SH-SY5Y (cell line): ENCODE results near the gene LIMK2.
A peak's percentile ranks its signal among the peaks of the same experiment; 100 is the strongest.

Source experiments
- GATA2 ChIP-seq: IDR thresholded peaks from 2 replicates; pipeline ENCODE4 v1.6.1; 2011; ENCODE audit warnings: mild to moderate bottlenecking, low read depth, low read length
- GATA3 ChIP-seq: IDR thresholded peaks from 2 replicates; pipeline ENCODE4 v1.6.1; 2011; ENCODE audit warnings: low read depth, mild to moderate bottlenecking, low read length, moderate library complexity

LIMK2 gene

DNA sequence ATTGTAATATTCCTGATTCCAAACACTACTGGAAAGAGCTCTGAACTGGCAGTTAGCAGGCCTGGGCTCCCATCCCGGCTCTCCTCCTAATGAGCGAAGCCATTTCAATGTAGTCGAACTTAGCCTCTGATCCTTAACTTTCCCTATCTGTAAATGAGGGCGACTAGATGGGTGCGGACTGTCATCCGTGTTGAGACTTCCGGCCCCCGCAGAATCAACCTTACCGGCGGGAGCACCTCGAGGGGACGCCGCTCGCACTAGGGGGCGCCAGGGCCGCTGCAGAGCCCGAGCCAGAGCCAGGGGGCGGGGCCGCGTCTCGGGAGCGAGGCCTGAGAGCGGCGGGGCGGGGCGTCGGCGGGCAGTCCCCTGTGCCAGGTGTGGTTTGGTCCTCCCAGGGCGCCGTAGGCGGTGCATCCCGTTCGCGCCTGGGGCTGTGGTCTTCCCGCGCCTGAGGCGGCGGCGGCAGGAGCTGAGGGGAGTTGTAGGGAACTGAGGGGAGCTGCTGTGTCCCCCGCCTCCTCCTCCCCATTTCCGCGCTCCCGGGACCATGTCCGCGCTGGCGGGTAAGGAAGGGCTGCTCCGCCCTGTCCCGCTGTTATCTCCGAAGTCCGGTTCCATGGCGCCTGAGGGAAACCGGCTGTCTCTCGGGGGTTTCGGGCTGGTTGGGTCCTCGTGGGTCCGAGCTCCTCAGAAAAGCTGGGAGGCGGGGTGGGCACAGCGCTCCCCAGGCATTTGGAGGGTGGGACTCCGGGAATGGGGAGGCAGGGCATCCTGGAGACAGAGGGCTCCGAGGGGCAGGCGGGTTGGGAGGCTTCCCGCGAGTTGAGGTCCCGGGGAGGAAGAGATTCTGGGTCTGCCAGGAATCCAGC, at the start of gene LIMK2:
LIMK2 (plus strand) TSS at position 437 of the 869 bp plus-strand sequence; CDS start at position 548, 111 bp downstream.
- no peak for TF ChIP-seq GATA3
- peak; percentile 28; the same call in 1 of the 2 replicates for TF ChIP-seq GATA2

DNA sequence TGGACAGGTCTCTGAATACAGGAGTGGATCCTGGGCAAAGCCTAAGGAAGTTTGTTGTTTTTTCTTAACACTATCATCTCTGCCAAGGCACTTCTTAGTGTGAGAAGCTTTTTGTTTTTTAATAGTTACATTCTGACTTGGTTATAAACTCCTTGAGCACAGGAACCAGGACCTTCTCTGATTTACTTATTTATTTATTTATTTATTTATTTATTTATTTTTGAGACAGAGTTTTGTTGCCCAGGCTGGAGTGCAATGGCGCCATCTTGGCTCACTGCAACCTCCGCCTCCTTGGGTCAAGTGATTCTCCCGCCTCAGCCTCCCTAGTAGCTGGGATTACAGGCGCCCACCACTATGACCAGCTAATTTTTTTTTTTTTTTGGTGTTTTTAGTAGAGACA, 41.1 kb upstream of the LIMK2 start:
- TF ChIP-seq GATA3 (no peak), GATA2 (no peak)

DNA sequence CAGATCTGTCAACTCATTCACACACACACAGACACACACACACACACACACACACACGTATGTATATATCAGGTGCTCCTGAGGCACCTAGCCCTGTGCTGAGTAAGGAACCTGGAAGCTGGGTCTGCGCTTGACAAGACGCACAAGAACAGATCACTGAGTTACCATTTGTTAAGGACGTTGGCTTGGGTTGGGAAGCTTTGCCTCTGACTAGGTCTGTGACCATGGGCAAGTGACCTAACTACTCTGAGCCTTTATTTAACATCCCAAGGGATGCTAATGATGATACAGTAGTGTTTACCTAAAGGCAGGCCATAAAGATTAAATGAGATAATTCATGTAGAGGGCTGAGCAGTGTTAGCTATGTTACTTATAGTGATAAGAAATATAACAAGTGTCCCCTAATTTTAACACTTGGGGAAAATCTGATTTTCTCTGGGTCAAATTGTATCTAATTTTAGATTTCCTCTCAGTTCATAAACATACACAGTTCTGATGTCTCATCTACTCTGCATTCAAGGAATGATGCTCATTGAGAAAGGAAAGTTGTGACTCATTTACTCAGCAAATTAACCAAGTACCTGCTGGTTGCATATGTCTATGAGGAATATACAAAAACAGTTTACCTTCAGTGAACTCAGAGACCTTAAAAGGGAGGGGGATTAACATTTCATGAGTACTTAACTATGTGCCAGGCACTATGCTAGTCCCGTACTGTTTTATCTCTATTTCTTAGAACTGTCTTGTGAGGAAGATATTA, 38.5 kb upstream of the LIMK2 start:
- TF ChIP-seq GATA3, result no peak
- no peak for TF ChIP-seq GATA2

DNA sequence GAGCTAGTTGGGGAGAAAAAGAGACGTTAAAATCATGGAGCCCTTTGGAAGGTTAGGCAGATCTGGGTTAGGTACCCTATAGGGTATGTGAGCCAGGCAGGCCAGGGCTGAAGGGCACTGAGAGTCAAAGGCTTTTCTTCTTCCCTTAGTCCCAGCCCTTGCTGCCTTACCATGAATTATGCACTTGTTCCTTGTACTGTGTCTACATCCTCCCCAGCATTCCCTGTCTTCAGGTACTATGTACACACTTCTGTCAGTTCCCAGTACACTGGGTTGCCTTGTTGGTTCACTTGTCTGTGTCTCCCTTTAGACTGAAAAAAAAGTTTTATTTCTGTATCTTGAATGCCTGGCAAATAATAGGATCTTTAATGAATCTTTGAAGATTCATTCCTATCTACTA, 35.2 kb upstream of the LIMK2 start:
- TF ChIP-seq GATA3 (no peak), GATA2 (no peak)

DNA sequence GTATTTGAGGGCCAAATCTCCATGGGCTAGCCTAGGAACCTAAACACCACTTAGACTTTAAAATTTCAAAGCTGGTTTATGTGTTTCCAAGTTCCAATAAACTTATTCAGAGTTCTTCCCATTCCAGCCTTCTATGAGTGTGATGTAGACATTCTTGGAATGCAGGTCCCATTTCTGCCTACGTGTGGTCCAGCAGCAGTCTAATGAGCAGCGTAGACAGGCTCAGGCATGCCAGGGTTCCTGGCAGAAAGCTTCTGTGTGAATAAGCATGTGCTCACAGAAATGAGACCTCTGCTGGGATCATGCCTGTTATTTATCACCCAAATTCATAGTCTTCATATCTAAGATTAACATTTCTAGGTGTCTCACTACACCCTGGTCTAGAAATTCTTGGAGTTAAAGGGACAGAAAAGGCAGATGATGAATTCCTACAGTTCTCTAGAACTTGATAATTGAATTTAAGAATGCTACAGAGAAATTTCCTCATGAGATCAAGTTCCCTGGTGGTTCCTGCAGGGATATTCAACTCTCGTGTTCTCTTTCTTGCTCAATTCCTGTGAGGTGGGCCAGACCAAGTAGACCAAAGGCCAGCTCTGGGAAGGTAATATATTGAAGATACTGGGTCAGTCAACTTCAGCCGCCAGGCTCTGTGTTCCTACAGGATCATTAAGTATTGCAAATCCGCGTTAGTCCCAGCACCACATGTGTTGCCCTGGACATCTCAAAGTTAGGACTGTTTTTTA, 34.5 kb upstream of the LIMK2 start:
- no peak for TF ChIP-seq GATA2
- TF ChIP-seq GATA3, result no peak

DNA sequence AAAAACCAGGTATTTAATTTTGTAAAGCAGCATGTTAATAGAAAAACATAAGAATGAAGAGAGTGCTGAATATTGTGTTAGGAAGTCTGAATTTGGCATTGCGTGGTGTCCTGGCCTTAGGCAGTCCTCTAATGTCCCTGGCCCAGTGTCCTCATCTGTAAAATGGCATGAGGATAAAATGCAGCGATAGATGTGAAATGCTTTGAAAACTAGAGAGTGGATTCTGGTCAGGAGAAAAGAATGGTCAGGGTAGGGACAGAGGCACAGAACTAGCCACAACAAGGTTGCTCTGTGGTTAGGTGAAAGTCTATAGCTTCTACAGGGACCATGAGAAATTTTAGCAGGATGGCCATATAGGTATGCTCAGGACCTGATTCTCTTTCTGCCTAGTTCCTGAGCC, 33.2 kb upstream of the LIMK2 start:
- no peak for TF ChIP-seq GATA2
- TF ChIP-seq GATA3, result no peak

DNA sequence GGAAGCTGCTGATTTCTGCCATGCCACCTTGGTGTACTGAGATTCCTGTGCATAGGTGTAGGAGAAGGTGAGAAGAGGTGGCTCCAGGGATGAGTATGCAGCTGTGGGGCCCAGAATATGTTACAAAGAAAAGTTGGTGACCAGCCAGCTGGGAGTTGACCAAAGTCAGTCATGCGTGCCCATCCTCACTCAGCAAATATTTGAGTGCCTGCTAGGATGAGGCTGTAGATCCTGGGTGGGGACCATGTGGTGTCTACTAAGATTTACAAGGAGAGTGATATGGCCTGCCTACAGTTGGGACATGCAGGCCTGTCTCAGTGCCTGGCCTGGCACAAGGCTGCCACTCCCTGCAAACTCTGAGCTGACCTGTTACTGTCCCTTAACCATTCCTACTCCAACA, 32.8 kb upstream of the LIMK2 start:
- no peak for TF ChIP-seq GATA2
- TF ChIP-seq GATA3, result no peak

DNA sequence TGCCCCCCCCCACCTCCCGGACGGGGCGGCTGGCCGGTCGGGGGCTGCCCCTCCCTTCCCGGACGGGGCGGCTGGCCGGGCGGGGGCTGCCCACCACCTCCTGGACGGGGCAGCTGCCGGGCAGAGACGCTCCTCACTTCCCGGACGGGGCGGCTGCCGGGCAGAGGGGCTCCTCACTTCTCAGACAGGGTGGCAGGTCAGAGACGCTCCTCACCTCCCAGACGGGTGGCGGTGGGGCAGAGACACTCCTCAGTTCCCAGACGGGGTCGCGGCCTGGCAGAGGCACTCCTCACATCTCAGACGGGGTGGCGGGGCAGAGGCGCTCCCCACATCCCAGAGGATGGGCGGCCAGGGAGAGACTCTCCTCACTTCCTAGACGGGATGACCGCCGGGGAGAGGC, 28.1 kb upstream of the LIMK2 start:
- TF ChIP-seq GATA2 (no peak), GATA3 (no peak)

DNA sequence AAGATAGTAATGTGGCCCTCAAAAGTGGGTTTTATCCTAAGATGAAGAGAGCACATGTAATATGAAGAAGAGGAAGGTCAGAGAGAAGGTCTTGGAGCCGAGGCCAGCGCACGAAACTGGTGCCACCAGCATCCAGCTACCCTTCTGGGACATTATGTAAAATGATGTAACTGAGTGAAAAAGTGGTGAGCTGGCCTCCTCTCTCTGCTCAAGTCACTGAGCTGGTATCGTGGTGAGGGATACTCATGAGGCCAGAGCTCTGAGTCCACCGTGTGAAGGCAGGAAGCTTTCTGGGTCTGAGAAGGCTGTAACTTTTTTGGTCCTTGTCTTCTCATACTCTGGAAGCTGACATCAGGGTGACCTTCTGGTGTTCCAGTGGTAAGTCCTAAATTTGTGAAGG, 27.0 kb upstream of the LIMK2 start:
- TF ChIP-seq GATA2 (no peak), GATA3 (no peak)

DNA sequence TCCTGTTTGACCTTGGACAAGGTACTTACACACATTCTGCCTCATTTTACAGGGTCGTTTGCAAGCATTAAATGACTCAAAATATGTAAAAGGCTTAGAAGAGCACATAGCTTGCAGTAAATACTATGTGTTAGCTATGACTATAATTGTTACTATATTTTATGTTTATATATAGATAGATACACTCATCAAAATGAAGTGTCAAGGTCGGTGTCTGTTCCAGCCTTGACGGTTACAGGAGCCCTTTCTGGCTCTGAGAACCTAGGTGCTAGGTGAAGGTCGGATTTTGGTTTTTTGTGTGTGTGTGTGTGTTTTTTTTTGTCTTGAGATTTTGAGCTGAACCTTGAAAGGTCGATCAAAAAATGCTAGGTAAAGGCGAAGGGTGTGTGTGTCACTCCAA, 24.5 kb upstream of the LIMK2 start:
- TF ChIP-seq GATA2, result no peak
- TF ChIP-seq GATA3, result no peak

DNA sequence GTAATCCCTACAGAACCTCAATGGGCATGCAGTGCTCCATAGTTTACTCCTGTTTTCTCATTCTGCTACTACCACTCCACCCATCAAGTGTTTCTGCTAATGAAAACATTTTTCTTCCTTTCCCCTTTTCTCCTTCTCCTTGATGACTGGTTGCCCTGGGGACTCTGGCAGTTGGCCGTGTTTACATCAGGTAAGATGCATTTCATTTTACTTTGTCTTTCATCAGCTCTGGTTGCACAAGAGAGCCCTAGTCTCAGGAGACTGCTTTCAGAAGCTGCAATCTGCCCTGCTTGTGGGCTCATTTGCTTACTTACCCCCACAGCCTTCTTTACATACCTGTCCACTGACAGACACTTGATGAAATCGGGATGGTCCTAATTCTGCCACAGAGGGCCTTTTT, 19.6 kb upstream of the LIMK2 start:
- TF ChIP-seq GATA2 (no peak), GATA3 (no peak)

DNA sequence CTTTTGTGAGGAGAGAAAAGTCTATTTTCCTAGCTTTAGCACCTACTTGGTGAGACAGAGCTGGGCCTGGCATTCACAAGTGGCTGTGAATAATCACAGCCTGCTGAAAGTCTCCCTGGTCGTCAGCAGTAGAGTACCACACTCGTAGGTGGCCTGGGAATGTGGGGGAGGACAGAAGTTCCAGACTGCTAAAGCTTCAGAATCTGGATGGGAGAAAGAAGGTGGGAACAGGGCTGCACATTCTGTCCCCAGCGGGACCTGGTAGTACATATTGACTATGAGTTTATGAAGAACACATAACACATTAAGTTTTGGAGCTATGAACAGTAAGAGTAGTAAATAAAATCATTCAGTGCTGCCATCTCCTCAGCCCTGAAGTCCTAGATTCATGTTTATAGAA, 19.0 kb upstream of the LIMK2 start:
- TF ChIP-seq GATA3 (no peak), GATA2 (no peak)

DNA sequence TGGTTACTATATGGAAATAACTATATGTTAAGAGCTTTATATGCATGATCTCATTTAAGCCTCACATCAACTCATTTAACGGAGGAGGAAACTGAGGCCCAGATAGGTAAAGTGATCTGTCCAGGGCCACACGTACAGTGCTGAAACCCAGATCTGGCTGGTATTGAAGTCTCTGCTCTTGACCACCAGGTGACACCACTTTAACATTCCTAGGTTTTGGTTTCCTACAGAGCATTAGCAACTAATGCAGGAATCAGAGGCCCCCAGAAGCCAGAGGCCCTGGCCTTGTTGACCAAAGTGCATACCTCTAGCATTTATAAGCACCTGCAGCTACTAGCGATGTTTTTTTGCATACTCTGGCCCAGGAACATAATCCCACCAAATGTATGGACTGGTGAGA, 12.9 kb upstream of the LIMK2 start:
- no peak for TF ChIP-seq GATA2
- no peak for TF ChIP-seq GATA3
